ENCODE results near the gene AKT1.
A peak's percentile ranks its signal among the peaks of the same experiment; 100 is the strongest.

The AKT1 gene

DNA sequence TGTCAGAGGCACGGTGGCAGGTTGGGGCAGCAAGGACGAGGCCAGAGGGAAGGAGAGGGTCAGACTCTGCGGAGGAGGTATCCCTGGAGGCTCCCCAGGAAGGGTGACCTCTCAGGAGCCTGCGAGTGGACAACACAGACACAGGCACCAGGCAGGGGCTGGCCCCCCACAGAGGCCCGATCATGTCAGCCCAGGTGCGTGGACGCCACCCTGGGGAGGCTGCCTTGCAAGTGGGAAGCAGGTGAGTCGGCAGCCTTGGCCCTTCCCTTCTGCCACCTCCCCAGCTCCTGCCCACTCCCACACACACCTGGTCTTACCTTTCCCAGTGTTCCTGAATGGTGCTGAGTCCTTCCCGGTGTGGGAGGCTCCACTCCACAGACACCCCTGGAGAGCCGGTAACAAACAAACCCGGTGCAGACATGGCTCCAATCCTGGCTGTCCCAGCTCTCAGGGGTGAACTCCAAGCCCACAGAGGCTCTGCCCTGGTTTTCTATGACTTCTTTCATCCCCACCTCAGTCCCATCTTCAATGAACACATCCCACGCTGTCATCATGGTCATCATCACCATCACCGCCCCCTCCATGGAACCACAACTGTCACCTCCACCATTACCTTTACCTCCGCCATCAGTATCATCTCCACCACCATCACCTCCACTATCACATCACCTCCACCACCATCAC is 10.5 kb upstream of the AKT1 start:
- Mint-ChIP-seq H3K27ac (no peak overlapping the region), H3K4me1 (ENCODE audit: low read depth) (peaks cover 15% of the 10 kb centered on the region), H3K9me3 (no peaks in the 10 kb centered on the region), H3K4me3 (no peak overlapping the region), H3K36me3 (ENCODE audit: low read depth) (peaks cover 5% of the 10 kb centered on the region), H3K27me3 (no peaks in the 10 kb centered on the region)

DNA sequence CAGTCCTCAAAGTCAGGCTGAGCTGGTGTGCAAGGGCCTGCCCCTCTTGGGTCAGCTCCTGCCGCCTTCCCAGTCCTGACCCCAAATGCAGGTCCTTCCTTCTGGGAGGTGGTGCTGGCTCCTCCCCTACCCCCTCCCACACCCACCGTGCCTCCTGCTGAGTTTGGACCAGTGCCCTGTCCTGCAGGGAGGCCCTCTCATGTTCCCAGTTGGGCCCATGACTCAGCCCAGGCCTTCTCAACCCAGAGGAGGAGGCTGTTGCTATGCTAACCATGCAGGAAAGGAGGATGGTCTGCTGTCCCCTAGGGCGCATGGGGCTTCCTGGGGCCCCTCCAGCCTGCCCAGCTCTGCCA is 9.8 kb upstream of the AKT1 start:
- Mint-ChIP-seq H3K4me1 (ENCODE audit: low read depth) (peaks cover 15% of the 10 kb centered on the region), H3K36me3 (ENCODE audit: low read depth) (no peaks in the 10 kb centered on the region), H3K9me3 (no peaks in the 10 kb centered on the region), H3K27me3 (no peaks in the 10 kb centered on the region), H3K4me3 (no peak overlapping the region), H3K27ac (no peak overlapping the region)

DNA sequence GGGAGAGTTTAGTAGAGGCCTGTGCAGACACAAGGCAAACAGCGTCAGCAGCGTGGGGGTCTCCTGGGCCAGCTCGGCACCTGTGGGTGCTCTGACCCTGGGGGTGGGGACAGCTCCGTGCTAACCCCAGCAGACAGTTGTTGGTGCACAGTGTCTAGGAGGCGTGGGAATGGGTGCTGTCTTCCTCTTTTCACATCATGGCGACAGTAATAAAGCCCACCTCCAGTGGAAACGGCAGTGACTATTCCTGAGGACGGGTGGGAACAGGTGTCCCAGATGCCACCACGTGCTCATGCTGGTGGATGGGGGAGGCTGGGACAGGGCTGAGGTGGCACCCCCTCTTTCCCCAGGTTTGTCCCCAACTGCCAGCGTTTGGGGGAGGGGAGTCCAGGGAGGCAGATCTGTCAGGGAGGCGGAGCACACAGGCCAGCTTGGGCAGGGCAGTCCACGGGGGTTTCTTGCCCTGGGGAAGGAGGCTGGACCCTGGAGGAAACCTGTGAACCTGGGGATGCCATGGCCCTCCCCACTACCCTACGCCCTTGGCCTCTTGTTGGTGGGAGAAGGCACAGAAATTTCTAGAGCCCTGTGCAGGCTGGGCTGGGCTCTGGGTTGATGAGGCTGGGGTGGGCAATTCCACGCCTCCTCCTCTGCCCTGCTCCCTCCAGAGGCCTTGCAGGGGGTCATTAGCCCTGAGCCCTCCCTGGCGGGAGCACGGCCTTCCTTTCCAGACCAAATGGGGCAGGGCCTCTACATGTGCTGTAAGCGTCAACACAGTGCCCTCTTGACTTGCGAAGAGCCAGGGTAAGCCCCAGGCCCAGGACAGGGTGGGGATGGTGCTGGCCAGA is 9.2 kb upstream of the AKT1 start:
- Mint-ChIP-seq H3K9me3 (no peaks in the 10 kb centered on the region), H3K27ac (no peak overlapping the region), H3K27me3 (peaks cover 2% of the 10 kb centered on the region), H3K36me3 (ENCODE audit: low read depth) (no peaks in the 10 kb centered on the region), H3K4me1 (ENCODE audit: low read depth) (peaks cover 15% of the 10 kb centered on the region), H3K4me3 (no peak overlapping the region)

DNA sequence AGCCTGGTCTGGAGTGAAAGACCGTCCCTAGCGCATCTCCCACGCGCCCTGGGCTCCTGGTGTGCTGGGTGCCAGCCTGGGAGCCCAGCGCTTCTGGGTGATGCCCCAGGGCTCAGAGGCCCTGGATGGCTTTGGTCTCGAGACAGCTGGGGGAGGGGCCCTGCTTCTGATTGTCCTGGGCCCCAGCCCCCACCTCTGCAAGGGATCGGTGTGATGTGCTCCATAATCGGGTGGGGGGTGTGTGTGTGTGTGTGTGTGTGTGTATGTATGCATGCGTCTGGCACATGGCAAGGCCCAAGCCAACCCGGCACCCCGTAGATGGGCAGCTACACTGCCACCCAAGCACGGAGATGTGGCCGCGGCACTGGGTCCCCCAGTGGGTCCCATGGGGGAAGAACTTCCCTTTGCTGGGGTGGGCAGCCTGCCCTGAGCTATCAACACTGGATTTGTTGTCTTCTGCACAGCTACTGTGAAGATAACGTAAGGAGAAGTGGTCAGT is 8.4 kb upstream of the AKT1 start:
- no peak overlapping the region for H3K27ac Mint-ChIP-seq
- no peaks in the 10 kb centered on the region for H3K36me3 Mint-ChIP-seq (ENCODE audit: low read depth)
- no peaks in the 10 kb centered on the region for H3K9me3 Mint-ChIP-seq
- H3K4me3 Mint-ChIP-seq, result no peak overlapping the region
- peaks cover 15% of the 10 kb centered on the region for H3K4me1 Mint-ChIP-seq (ENCODE audit: low read depth)
- peaks cover 8% of the 10 kb centered on the region for H3K27me3 Mint-ChIP-seq

DNA sequence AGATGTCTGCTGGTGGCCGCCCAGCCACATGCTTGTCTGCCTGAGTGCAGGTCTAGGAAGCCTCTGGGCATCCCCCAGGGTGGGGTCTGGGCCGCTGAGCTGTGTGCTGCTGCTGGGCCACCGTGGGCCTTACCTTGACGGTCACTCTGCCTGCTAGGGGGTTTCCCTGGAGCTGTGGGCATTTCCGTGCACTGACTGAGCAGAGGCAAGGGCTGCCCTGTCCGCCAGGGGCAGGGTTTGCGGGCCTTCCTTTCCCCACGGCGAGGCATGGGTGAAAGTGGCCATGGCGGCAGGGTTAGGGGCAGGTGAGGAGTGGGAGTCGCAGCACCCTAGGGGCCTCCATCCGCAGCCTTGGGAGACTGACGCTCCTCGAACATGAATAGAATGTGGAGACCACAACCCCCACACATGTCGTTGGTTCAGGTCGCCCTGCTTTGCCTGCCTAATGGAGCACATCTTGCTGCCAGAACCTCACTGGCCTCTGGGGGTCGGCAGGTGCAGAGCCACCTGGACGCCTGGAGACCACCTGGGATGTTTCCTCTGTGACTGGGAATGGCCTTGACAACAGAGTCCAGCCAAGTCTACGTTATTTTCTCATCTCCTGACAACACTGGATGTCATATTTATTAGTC is 7.8 kb upstream of the AKT1 start:
- peaks cover 12% of the 10 kb centered on the region for H3K27me3 Mint-ChIP-seq
- H3K27ac Mint-ChIP-seq, result no peak overlapping the region
- H3K4me1 Mint-ChIP-seq (ENCODE audit: low read depth), result peaks cover 15% of the 10 kb centered on the region
- no peaks in the 10 kb centered on the region for H3K9me3 Mint-ChIP-seq
- H3K36me3 Mint-ChIP-seq (ENCODE audit: low read depth), result no peaks in the 10 kb centered on the region
- no peak overlapping the region for H3K4me3 Mint-ChIP-seq

DNA sequence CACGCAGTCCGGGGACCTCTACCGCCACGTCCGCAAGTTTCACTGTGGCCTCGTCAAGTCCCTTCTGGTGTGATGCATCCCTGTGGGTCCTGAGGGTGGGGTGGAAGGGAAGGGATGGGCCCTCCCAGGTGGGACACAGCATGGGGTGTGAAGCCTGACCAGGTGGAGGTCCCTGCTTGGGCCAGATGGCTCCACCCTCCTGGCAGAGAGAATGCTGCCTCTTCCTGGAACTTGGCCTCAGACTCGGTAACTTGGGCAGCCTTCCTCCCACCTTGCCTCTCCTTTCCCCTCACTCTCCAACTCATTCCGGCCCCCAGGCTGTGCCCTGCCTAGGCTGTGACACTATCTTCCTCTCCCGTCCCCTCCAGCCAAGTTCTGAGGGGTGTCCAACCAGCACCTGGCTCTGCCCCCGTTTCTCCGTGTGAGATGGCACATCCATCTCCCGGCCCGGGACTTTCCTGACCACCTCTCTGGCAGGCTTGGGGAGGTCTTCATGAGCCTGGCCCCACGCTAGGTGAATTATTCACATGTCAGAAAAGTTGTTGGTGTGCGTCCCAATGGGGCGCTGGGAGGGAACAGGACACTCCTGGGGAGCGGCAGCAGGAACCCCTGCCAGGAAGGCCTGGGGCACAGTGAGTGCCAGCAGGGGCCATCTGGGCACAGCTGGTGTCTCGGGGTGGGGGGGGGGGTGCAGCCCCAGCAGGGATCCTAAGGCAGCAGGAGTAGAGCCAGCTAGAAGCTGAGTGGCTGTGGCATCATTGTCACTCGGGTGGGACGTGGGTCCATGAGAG is 7.0 kb upstream of the AKT1 start:
- Mint-ChIP-seq H3K27me3 (peaks cover 12% of the 10 kb centered on the region), H3K4me1 (ENCODE audit: low read depth) (peaks cover 15% of the 10 kb centered on the region), H3K4me3 (peak overlapping the region; percentile 10), H3K36me3 (ENCODE audit: low read depth) (no peaks in the 10 kb centered on the region), H3K27ac (no peak overlapping the region), H3K9me3 (no peaks in the 10 kb centered on the region)

DNA sequence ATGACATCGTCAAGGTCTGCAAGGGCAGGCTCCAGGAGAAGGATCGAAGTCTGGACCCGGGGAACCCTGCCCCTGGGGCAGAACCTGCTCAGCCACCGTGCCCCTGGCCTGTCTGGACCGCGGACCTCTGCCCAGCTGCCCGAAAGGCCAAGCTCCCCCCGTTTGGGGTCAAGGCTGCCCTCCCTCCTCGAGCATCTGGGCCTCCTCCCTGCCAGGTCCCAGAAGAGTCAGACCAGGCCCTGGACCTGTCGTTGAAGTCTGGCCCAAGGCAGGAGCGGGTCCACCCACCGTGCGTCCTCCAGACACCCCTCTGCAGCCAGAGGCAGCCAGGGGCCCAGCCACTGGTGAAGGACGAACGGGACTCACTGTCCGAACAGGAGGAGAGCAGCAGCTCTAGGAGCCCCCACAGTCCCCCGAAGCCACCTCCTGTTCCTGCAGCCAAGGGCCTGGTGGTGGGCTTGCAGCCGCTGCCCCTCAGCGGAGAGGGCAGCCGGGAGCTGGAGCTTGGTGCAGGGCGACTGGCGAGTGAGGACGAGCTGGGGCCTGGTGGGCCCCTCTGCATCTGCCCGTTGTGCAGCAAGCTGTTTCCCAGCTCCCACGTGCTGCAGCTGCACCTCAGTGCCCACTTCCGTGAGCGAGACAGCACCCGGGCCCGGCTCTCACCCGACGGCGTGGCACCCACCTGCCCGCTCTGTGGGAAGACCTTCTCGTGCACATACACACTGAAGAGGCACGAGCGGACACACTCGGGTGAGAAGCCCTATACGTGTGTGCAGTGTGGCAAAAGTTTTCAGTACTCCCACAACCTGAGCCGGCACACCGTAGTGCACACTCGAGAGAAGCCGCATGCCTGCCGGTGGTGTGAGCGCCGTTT is 6.2 kb upstream of the AKT1 start:
- no peak overlapping the region for H3K27ac Mint-ChIP-seq
- no peaks in the 10 kb centered on the region for H3K9me3 Mint-ChIP-seq
- H3K36me3 Mint-ChIP-seq (ENCODE audit: low read depth), result no peaks in the 10 kb centered on the region
- peak overlapping the region; percentile 77 for H3K4me3 Mint-ChIP-seq
- H3K27me3 Mint-ChIP-seq, result peaks cover 12% of the 10 kb centered on the region
- H3K4me1 Mint-ChIP-seq (ENCODE audit: low read depth), result peaks cover 18% of the 10 kb centered on the region

DNA sequence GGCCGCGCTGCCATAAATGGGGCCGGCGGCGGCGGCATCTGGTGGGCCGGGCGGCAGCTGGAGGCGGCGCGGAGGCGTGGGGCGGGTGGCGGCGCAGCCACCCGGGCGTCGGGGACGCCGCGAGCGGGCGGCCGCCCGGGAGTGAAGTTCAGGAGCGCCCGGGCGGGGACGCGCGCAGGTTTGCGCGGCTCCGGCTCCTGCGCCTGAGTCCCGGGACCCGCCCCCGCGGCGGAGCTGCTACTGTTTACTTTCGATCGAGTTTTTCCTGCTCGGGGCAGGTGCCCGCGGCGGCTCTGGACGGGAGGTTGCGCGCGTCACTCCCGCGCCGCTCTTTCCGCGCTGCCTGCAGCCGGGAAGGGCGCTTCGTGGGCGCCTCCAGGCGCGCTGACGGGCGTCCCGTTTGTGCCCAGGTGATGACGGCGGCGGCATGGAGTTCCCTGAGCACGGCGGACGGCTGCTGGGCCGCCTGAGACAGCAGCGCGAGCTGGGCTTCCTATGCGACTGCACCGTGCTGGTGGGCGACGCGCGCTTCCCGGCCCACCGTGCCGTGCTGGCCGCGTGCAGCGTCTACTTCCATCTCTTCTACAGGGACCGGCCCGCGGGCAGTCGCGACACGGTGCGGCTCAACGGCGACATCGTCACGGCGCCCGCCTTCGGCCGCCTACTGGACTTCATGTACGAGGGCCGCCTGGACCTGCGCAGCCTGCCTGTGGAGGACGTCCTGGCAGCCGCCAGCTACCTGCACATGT is 5.4 kb upstream of the AKT1 start, which contains the start of gene ZBTB42:
Gene ZBTB42 (plus strand): TSS at position 331 of the 749 bp plus-strand sequence. CDS start 97 bp downstream, at position 428.
- Mint-ChIP-seq H3K4me3 (peak within 1 kb of the TSS; percentile 77), H3K27me3 (peaks cover 12% of the 10 kb centered on the region), H3K27ac (peak within 1 kb of the TSS; percentile 45), H3K4me1 (ENCODE audit: low read depth) (peaks cover 24% of the 10 kb centered on the region), H3K9me3 (no peaks in the 10 kb centered on the region), H3K36me3 (ENCODE audit: low read depth) (no peaks in the 10 kb centered on the region)

DNA sequence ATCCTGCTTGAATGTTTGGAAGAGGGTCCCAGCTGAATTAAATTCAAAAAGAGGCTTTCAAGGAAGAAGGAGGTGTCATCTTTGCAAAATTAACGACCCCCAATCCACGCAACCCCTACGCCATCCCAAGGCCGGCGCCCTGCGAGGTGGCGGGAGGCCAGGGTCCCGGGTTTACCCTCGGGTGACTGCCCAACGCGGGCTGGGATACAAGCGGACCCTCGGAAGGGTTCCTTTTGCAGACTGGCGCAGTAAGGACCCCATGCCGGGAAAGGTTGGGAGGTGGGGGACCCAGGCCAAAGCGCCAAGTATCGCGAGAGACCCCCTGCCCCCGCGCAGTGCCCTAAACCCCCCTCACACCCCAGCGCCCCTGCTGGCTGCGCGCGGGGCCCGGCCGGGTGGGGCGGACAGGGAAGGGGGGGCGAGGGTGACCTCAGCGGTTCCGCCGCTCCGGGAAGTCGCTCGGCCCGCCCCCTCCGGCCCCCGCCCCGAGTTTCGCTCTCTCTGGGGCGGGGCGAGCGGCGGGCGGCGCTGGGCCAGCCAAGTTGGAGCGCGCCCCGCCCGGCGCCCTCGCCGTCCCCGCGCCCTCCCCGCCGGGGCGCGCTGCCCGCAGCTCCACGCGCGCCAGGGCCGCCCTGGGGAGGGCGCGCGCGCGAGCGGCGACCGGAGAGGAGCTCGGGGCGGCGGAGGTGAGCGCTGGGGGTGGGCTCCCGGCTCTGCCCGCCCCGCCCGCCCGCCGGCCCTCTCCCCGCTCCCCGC is 4.6 kb upstream of the AKT1 start:
- peaks cover 12% of the 10 kb centered on the region for H3K27me3 Mint-ChIP-seq
- peak overlapping the region; percentile 45 for H3K27ac Mint-ChIP-seq
- H3K9me3 Mint-ChIP-seq, result no peaks in the 10 kb centered on the region
- H3K36me3 Mint-ChIP-seq (ENCODE audit: low read depth), result no peaks in the 10 kb centered on the region
- H3K4me1 Mint-ChIP-seq (ENCODE audit: low read depth), result peaks cover 25% of the 10 kb centered on the region
- peak overlapping the region; percentile 56 for H3K4me3 Mint-ChIP-seq

DNA sequence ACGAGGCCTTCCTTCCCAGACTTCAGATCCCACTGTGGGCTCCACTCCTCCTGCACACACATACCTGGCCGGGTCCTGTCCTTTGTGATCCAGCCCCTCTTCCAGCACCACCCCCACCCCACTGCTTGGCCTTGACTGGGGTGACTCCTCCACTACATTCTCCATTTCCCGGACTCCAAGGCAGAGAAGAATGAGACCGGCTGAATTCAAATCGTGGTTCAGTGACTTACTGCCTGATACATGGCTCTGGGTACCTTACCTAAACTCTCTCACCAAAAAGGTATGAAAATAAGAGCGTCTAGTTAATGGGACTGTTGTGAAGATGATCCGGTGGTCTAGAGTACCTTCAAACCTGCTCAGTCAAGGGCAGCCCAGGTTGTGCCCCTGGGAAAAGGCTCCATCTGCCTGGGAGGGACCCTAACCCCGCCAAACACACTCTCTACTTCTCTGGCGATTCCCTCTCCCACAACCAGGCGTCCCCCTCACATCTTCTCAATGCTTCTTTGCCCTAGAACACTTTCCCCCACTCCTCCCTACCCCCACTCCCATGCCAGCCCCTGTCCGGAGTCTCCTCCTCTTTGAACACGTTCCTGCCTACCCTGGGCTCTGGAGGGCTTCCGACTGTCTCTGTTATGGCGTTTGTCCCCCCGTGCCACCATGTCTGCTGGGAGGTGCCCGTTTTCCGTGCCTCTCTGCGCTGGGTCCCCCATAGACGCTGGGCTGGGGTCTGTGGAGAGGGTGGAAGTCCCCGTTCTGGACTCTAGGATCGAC is 3.9 kb upstream of the AKT1 start:
- Mint-ChIP-seq H3K9me3 (no peaks in the 10 kb centered on the region), H3K4me3 (peak overlapping the region; percentile 56), H3K36me3 (ENCODE audit: low read depth) (no peaks in the 10 kb centered on the region), H3K4me1 (ENCODE audit: low read depth) (peaks cover 27% of the 10 kb centered on the region), H3K27ac (peak overlapping the region; percentile 45), H3K27me3 (peaks cover 12% of the 10 kb centered on the region)

DNA sequence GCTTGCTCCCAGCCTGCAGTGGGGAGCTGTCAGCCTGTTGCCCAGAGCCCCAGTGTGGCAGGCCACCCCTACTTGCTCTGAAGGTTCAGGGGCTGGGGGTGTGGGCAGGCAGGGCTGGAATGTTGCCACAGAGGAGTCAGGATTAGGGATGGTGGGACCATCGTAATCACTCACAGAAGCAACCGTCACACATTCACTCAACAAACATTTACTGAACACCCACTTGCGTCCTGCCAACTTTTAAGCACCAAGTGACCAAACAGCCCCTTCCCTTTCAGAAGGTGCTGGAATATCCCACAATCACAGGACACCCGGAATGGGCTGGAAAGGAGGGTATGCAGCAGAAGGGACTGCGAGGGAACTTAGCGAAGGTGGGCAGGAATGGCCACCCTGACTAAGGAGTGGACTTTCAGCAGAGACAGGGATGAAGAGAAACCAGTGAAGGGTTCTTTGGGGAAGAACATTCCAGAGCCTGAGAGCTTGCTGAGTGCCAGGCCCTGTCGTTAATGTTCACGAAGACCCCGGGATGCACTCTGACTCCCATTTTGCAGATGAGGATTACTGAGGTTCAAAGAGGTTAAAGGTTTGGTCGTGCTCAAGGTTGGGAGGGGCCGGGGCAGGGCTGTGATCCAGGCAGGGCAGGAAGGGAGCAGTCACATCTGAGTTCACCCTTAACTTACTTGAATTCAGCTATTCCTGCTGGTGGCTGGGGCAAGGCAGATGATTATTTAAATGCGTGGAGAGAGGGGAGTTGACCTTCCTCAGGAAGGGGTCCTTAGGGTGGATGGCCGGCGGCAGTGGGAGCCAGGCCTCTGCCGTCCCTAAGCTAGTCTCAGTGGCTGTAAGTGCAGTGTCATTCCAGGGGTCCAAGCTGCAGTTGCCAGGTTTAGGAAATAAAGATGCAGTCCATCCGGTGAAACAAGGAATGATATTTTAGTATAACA is 3.0 kb upstream of the AKT1 start:
- no peak overlapping the region for H3K4me3 Mint-ChIP-seq
- no peaks in the 10 kb centered on the region for H3K9me3 Mint-ChIP-seq
- peaks cover 12% of the 10 kb centered on the region for H3K27me3 Mint-ChIP-seq
- peak overlapping the region; percentile 17 for H3K27ac Mint-ChIP-seq
- H3K4me1 Mint-ChIP-seq (ENCODE audit: low read depth), result peaks cover 35% of the 10 kb centered on the region
- H3K36me3 Mint-ChIP-seq (ENCODE audit: low read depth), result no peaks in the 10 kb centered on the region
